GM18868 (cell line): ENCODE data around the gene CNGA2.
"Not testable (repeated sequence)": the region's sequence is repeated elsewhere in the genome, so short reads cannot be mapped to it uniquely, and the experiment has no call there.

Source experiments
- ATAC-seq: cut with Tn5 transposase; IDR thresholded peaks from one replicate; pipeline ENCODE4 v1.9.1; 2021; ENCODE audit warnings: mild to moderate bottlenecking, moderate library complexity; ENCODE audit not compliant: unreplicated experiment

The CNGA2 gene

GRCh38 chrX:151734446-151734845, at the start of gene CNGA2:
CNGA2 (plus strand) TSS chrX:151734746; CDS start chrX:151738484, 3,738 bp downstream.
- ATAC-seq, result no peak

GRCh38 chrX:151687635-151688034, 46.9 kb upstream of the CNGA2 start:
- ATAC-seq, result no peak

- no peak for ATAC-seq
These were observed 45.9 kb upstream of the CNGA2 start for GRCh38 chrX:151688695-151689094.

GRCh38 chrX:151692825-151693224, 41.7 kb upstream of the CNGA2 start:
- no peak for ATAC-seq

- ATAC-seq, result no peak
These were observed 40.4 kb upstream of the CNGA2 start for GRCh38 chrX:151694121-151694520.

- no peak for ATAC-seq
These were observed 39.6 kb upstream of the CNGA2 start, which contains the start of gene PRRG3 for GRCh38 chrX:151694661-151695582. PRRG3 (plus strand) TSS chrX:151695458; CDS start chrX:151698815, 3,357 bp downstream.

- no peak for ATAC-seq
These were observed 38.8 kb upstream of the CNGA2 start for GRCh38 chrX:151695583-151696340.

GRCh38 chrX:151697082-151697481, 37.5 kb upstream of the CNGA2 start:
- ATAC-seq, result not testable (repeated sequence)

- no peak for ATAC-seq
These were observed 37.0 kb upstream of the CNGA2 start for GRCh38 chrX:151697522-151697921.

- no peak for ATAC-seq
These were observed 36.1 kb upstream of the CNGA2 start for GRCh38 chrX:151698485-151698884.

- no peak for ATAC-seq
These were observed 34.8 kb upstream of the CNGA2 start for GRCh38 chrX:151699746-151700145.

GRCh38 chrX:151700581-151700980, 34.0 kb upstream of the CNGA2 start:
- ATAC-seq, result no peak

GRCh38 chrX:151701071-151701470, 33.5 kb upstream of the CNGA2 start:
- no peak for ATAC-seq

- no peak for ATAC-seq
These were observed 33.0 kb upstream of the CNGA2 start for GRCh38 chrX:151701531-151701930.

GRCh38 chrX:151702026-151702714, 32.4 kb upstream of the CNGA2 start:
- no peak for ATAC-seq

GRCh38 chrX:151702741-151703340, 31.7 kb upstream of the CNGA2 start:
- ATAC-seq, result no peak

- ATAC-seq, result no peak
These were observed 31.1 kb upstream of the CNGA2 start for GRCh38 chrX:151703487-151703886.

- ATAC-seq, result no peak
These were observed 30.4 kb upstream of the CNGA2 start for GRCh38 chrX:151704041-151704663.

GRCh38 chrX:151708821-151709220, 25.7 kb upstream of the CNGA2 start:
- no peak for ATAC-seq

- ATAC-seq, result no peak
These were observed 24.1 kb upstream of the CNGA2 start for GRCh38 chrX:151710457-151710856.
